Measurements from ENCODE around the gene RPL5. TPM values are rescaled to one million over a fixed set of nuclear protein-coding genes. Genes with fewer than 3 reads are reported as not detected.
A peak's percentile ranks its signal among the peaks of the same experiment; 100 is the strongest.

RPL5 gene
- total RNA-seq, 4 donors from 2014 or later = 851 to 985 (median 913) TPM

GRCh38 chr1:92877792-92878191, 46.0 kb downstream of the RPL5 start:
- intact Hi-C loops (cut with DNase I; ENCODE audit: low total_unique reads) = no loop called here
- no peaks in the 10 kb centered on the region for H3K9me3 ChIP-seq
- H3K36me3 ChIP-seq = no peaks in the 10 kb centered on the region
- no peak for DNase-seq
- in situ Hi-C loops (cut with MboI; ENCODE audit: low sequenced_read_pairs in 4 of 4) = no loop called here
- H3K27me3 ChIP-seq = no peaks in the 10 kb centered on the region
- H3K27ac ChIP-seq = peak overlapping the region in 2 of 4 donors; percentile 4 to 40
- no peak for ATAC-seq
- no peak overlapping the region for H3K4me3 ChIP-seq
- peaks cover 14 to 21% of the 10 kb centered on the region in 2 donors for H3K4me1 ChIP-seq
- TF ChIP-seq POLR2A (IDR thresholded peaks at IDR 0.05) = no peak
- TF ChIP-seq CTCF (IDR thresholded peaks at IDR 0.05 in 4 of 5, conservative IDR thresholded peaks at IDR 0.05 in 1 of 5) = no peak

DNA sequence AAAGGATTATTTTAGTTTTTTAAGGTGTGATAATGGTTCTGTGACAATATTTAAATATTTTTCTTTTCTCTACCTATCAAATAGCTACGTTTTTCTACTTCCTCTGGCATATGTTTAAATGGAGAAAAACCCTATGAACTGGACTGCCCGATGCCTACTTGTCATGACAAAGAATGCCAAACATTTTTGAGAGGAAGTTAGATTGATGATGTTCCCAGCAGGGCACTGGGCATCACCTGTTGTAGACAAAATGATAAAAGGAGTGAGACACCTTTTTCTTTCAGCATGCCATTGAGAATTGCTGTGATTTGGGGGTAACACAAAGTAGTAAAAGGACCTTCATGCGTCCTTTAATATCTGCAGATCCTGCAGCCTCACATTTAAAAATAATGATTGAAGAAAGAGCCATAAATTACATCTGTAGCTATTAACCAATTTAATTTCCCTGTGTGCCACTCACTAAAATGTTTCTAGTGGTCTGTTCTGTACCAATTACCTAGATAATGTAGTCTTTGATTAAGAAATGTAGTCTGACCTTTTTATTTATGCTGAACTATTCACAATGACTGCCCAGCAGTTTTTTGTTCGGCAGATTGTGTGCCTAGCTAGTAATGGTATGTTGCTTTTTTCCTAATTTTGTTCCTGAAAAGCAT, 47.6 kb downstream of the RPL5 start:
- no peak for TF ChIP-seq CTCF (IDR thresholded peaks at IDR 0.05 in 4 of 5, conservative IDR thresholded peaks at IDR 0.05 in 1 of 5)
- no peak for TF ChIP-seq POLR2A (IDR thresholded peaks at IDR 0.05)
- H3K4me1 ChIP-seq = peaks cover 14 to 21% of the 10 kb centered on the region in 2 donors
- ATAC-seq = no peak
- H3K9me3 ChIP-seq = no peaks in the 10 kb centered on the region
- H3K27me3 ChIP-seq = no peaks in the 10 kb centered on the region
- no peak overlapping the region for H3K4me3 ChIP-seq
- intact Hi-C loops (cut with DNase I; ENCODE audit: low total_unique reads) = no loop called here
- DNase-seq = no peak
- H3K27ac ChIP-seq = no peak overlapping the region
- H3K36me3 ChIP-seq = no peaks in the 10 kb centered on the region
- in situ Hi-C loops (cut with MboI; ENCODE audit: low sequenced_read_pairs in 4 of 4) = no loop called here

DNA sequence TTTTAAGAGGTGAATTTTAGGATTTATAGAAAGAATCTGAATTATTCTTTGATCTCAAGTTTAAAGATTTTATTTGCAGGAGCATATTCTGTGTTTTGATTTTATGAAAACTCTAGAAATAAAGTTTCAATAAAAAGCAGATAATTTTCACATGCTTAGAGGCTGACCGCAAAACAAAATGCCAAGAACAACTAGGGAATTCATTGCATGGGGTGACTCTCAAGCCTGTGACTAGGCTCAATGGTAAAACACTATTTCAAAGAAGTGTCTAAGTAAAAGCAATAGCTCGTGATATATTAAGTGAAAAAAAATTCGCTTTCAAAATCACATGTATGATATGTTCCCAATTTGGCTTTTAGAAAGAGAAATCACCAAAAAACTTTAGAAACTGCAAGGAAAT, 49.6 kb downstream of the RPL5 start:
- H3K4me3 ChIP-seq = no peak overlapping the region
- H3K9me3 ChIP-seq = no peaks in the 10 kb centered on the region
- H3K4me1 ChIP-seq = peaks cover 14 to 21% of the 10 kb centered on the region in 2 donors
- TF ChIP-seq POLR2A (IDR thresholded peaks at IDR 0.05) (no peak), CTCF (IDR thresholded peaks at IDR 0.05 in 4 of 5, conservative IDR thresholded peaks at IDR 0.05 in 1 of 5) (no peak)
- no peak overlapping the region for H3K27ac ChIP-seq
- ATAC-seq (no peak), DNase-seq (no peak)
- H3K27me3 ChIP-seq = no peaks in the 10 kb centered on the region
- H3K36me3 ChIP-seq = no peaks in the 10 kb centered on the region
- intact Hi-C loops (cut with DNase I; ENCODE audit: low total_unique reads) = no loop called here
- in situ Hi-C loops (cut with MboI; ENCODE audit: low sequenced_read_pairs in 4 of 4) = no loop called here

- no peak overlapping the region for H3K27ac ChIP-seq
- no peak overlapping the region for H3K4me3 ChIP-seq
- TF ChIP-seq CTCF (IDR thresholded peaks at IDR 0.05 in 4 of 5, conservative IDR thresholded peaks at IDR 0.05 in 1 of 5) = no peak
- TF ChIP-seq POLR2A (IDR thresholded peaks at IDR 0.05) = no peak
- in situ Hi-C loops (cut with MboI; ENCODE audit: low sequenced_read_pairs in 4 of 4) = no loop called here
- DNase-seq (no peak), ATAC-seq (no peak)
- H3K36me3 ChIP-seq = no peaks in the 10 kb centered on the region
- no peaks in the 10 kb centered on the region for H3K9me3 ChIP-seq
- no peaks in the 10 kb centered on the region for H3K27me3 ChIP-seq
- intact Hi-C loops (cut with DNase I; ENCODE audit: low total_unique reads) = no loop called here
- H3K4me1 ChIP-seq = peaks cover 5 to 7% of the 10 kb centered on the region in 2 donors
Measured at GRCh38 chr1:92882819-92883218, 51.0 kb downstream of the RPL5 start.

GRCh38 chr1:92883297-92883696, 51.5 kb downstream of the RPL5 start:
- ATAC-seq (no peak), DNase-seq (no peak)
- no peaks in the 10 kb centered on the region for H3K27me3 ChIP-seq
- no peak overlapping the region for H3K4me3 ChIP-seq
- no peaks in the 10 kb centered on the region for H3K36me3 ChIP-seq
- peaks cover under 1 to 2% of the 10 kb centered on the region in 2 donors for H3K4me1 ChIP-seq
- H3K9me3 ChIP-seq = no peaks in the 10 kb centered on the region
- no peak for TF ChIP-seq POLR2A (IDR thresholded peaks at IDR 0.05)
- TF ChIP-seq CTCF (IDR thresholded peaks at IDR 0.05 in 4 of 5, conservative IDR thresholded peaks at IDR 0.05 in 1 of 5) = no peak
- intact Hi-C loops (cut with DNase I; ENCODE audit: low total_unique reads) (no loop called here), in situ Hi-C loops (cut with MboI; ENCODE audit: low sequenced_read_pairs in 4 of 4) (no loop called here)
- H3K27ac ChIP-seq = no peak overlapping the region

Data from gastrocnemius medialis (tissue), 4 donors.